ENCODE results near the gene GIMAP1.

Gene GIMAP1

GRCh38 chr7:150735596-150736358 lies 19.4 kb downstream of the GIMAP1 start:
- TF ChIP-seq CTCF (IDR thresholded peaks at IDR 0.05): no peak
- TF ChIP-seq ZFX (IDR thresholded peaks at IDR 0.05; ENCODE audit: borderline replicate concordance): no peak
- H3K27ac ChIP-seq: no peak overlapping the region

GRCh38 chr7:150736864-150737263 lies 20.5 kb downstream of the GIMAP1 start:
- TF ChIP-seq CTCF (IDR thresholded peaks at IDR 0.05): no peak
- TF ChIP-seq ZFX (IDR thresholded peaks at IDR 0.05; ENCODE audit: borderline replicate concordance): no peak
- no peak overlapping the region for H3K27ac ChIP-seq

GRCh38 chr7:150737265-150738055 lies 21.0 kb downstream of the GIMAP1 start, which contains the start of gene GIMAP5:
TSS of gene GIMAP5 (plus strand) at chr7:150737418. CDS start at chr7:150740885, 3,467 bp downstream.
- TF ChIP-seq CTCF (IDR thresholded peaks at IDR 0.05) (no peak), ZFX (IDR thresholded peaks at IDR 0.05; ENCODE audit: borderline replicate concordance) (no peak)
- H3K27ac ChIP-seq: no peak within 1 kb of the TSS

- TF ChIP-seq ZFX (IDR thresholded peaks at IDR 0.05; ENCODE audit: borderline replicate concordance): no peak
- TF ChIP-seq CTCF (IDR thresholded peaks at IDR 0.05): no peak
- no peak overlapping the region for H3K27ac ChIP-seq
Observed at GRCh38 chr7:150738092-150738491, 21.7 kb downstream of the GIMAP1 start.

- TF ChIP-seq ZFX (IDR thresholded peaks at IDR 0.05; ENCODE audit: borderline replicate concordance) (no peak), CTCF (IDR thresholded peaks at IDR 0.05) (no peak)
- no peak overlapping the region for H3K27ac ChIP-seq
Observed at GRCh38 chr7:150738591-150739001, 22.2 kb downstream of the GIMAP1 start.

- no peak overlapping the region for H3K27ac ChIP-seq
- peak; percentile 36 for TF ChIP-seq CTCF (IDR thresholded peaks at IDR 0.05)
- no peak for TF ChIP-seq ZFX (IDR thresholded peaks at IDR 0.05; ENCODE audit: borderline replicate concordance)
Observed at GRCh38 chr7:150739033-150739432, 22.6 kb downstream of the GIMAP1 start.

GRCh38 chr7:150740053-150740452 lies 23.6 kb downstream of the GIMAP1 start:
- H3K27ac ChIP-seq: no peak overlapping the region
- TF ChIP-seq ZFX (IDR thresholded peaks at IDR 0.05; ENCODE audit: borderline replicate concordance): no peak
- no peak for TF ChIP-seq CTCF (IDR thresholded peaks at IDR 0.05)
